Measurements from ENCODE around the gene ANKRD29.

The ANKRD29 gene

DNA sequence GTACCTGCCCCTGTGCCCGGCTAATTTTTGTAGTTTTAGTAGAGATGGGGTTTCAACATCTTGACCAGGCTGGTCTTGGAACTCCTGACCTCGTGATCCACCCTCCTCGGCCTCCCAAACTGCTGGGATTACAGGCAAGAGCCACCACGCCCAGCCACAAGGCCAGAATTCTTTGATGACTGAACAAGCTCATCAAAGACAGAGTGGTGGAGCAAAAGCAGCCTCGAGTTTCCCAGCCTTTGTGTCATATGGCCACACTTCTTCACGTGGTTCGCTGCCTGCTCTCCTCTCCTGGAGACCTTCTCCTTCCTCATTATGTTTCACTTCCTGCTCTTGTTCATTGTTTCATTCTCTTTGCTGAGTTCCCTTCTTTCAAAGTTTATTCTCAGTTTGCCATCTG lies 66.5 kb downstream of the ANKRD29 start:
- DNase-seq (ENCODE audit: low spot score) = no peak
- in situ Hi-C loops (cut with MboI; ENCODE audit: low pct_unique_long_range_greater_than_20kb, low sequenced_read_pairs, unreplicated experiment) = no loop called here
- TF ChIP-seq CTCF (IDR thresholded peaks at IDR 0.05; ENCODE audit: extremely low read depth, insufficient read depth, missing control alignments) = no peak

DNA sequence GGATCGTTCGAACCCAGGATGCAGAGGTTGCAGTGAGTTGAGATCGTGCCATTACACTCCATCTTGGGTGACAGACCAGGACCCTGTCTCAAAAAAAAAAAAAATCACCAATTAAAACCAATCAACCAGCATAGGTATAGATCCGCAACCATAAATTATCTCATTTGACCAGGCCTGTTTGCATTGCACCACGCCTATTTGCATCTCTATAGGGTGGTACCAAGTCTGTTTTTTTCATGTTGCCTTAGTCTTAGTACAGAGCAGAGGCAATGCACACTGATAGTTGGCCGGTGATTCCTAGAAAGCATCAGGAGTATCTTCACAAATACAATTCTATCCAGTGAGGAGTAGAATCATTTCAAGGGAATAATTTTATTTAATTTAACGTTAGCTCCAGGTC lies 67.1 kb downstream of the ANKRD29 start:
- DNase-seq (ENCODE audit: low spot score) = no peak
- TF ChIP-seq CTCF (IDR thresholded peaks at IDR 0.05; ENCODE audit: extremely low read depth, insufficient read depth, missing control alignments) = no peak
- in situ Hi-C loops (cut with MboI; ENCODE audit: low pct_unique_long_range_greater_than_20kb, low sequenced_read_pairs, unreplicated experiment) = no loop called here

GRCh38 chr18:23593720-23594119 lies 69.0 kb downstream of the ANKRD29 start:
- TF ChIP-seq CTCF (IDR thresholded peaks at IDR 0.05; ENCODE audit: extremely low read depth, insufficient read depth, missing control alignments) = no peak
- in situ Hi-C loops (cut with MboI; ENCODE audit: low pct_unique_long_range_greater_than_20kb, low sequenced_read_pairs, unreplicated experiment) = no loop called here
- DNase-seq (ENCODE audit: low spot score) = no peak

DNA sequence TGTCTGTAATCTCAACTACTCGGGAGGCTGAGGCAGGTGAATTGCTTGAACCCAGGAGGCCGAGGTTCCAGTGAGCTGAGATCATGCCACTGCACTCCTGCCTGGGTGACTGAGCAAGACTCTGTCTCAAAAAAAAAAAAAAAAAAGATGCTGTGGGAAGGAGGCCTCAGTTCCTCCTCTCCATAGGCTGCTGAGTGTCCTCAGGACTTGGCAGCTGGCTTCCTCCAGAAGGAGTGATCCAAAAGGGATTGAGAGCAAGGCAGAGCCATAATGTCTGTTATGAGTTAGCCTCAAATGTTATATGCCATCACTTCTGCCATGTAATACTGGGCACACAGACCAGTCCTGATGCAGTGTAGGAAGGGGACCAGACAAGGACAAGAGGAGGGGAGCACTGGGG lies 69.8 kb downstream of the ANKRD29 start:
- in situ Hi-C loops (cut with MboI; ENCODE audit: low pct_unique_long_range_greater_than_20kb, low sequenced_read_pairs, unreplicated experiment) = no loop called here
- no peak for DNase-seq (ENCODE audit: low spot score)
- no peak for TF ChIP-seq CTCF (IDR thresholded peaks at IDR 0.05; ENCODE audit: extremely low read depth, insufficient read depth, missing control alignments)

GRCh38 chr18:23591011-23591410 lies 71.7 kb downstream of the ANKRD29 start:
- in situ Hi-C loops (cut with MboI; ENCODE audit: low pct_unique_long_range_greater_than_20kb, low sequenced_read_pairs, unreplicated experiment) = no loop called here
- DNase-seq (ENCODE audit: low spot score) = no peak
- TF ChIP-seq CTCF (IDR thresholded peaks at IDR 0.05; ENCODE audit: extremely low read depth, insufficient read depth, missing control alignments) = no peak

GRCh38 chr18:23588836-23589560 lies 73.7 kb downstream of the ANKRD29 start:
- TF ChIP-seq CTCF (IDR thresholded peaks at IDR 0.05; ENCODE audit: extremely low read depth, insufficient read depth, missing control alignments) = no peak
- in situ Hi-C loops (cut with MboI; ENCODE audit: low pct_unique_long_range_greater_than_20kb, low sequenced_read_pairs, unreplicated experiment) = no loop called here

More at GRCh38 chr18:23588836-23589560, 73.7 kb downstream of the ANKRD29 start:
- DNase-seq (ENCODE audit: low spot score) = no peak

All from GM13977 (cell line).